K562 (cell line): ENCODE data around the gene ZNF473. TPM values are rescaled to one million over a fixed set of nuclear protein-coding genes. Genes with fewer than 3 reads are reported as not detected.

Source experiments
- ATAC-seq: fragments of 200-7000 bp; cut with Tn5 transposase; 3 replicates; pipeline ENCODE4 v1.9.1; 2020; ENCODE audit warnings: moderate library complexity
- BruUV-seq: library from RNA; stranded (reverse); fragments of 400-500 nt; replicated peaks from 2 replicates; lab custom pipeline; 2021; lab: Mats Ljungman, UMichigan
- CTCF ChIA-PET: fragments of 300-600 bp; formaldehyde crosslinking; extraction: SDS; loops from one replicate; lab custom pipeline; 2021; ENCODE audit warnings: low intra/inter-chr PET ratio; lab: Yijun Ruan, JAX
- POLR2A ChIA-PET: fragments of 300-600, 350-650 bp; sonication (Branson Sonifier 250); formaldehyde crosslinking; extraction: SDS; loops from one replicate; lab custom pipeline; 2021; ENCODE audit warnings: antibody characterized with exemption, inconsistent platforms; lab: Yijun Ruan, JAX
- DNase-seq, 4 experiments: peaks; one replicate each; pipeline versions ENCODE4 v3.0.0 to v3.0.0-alpha.2; 2011 to 2018; ENCODE audit warnings: low spot score in 3 of 4, mixed read lengths in 3 of 4; ENCODE audit errors: extremely low read depth in 1 of 4
- FAIRE-seq: peaks from 2 replicates; lab custom pipeline; 2011; peaks lifted over from hg19 to GRCh38; lab: Jason Lieb, UNC
- H2AFZ ChIP-seq: 2 replicates; pipeline ENCODE4 v1.6.0; 2011; ENCODE audit warnings: low read depth, low read length, control low read depth, inconsistent platforms
- H3K27ac ChIP-seq: fragments of 200-600 bp; 3 replicates; pipeline ENCODE4 v1.8.0; 2011; ENCODE audit warnings: low read depth, mild to moderate bottlenecking, control low read depth, inconsistent platforms, low read length, moderate library complexity, mixed read lengths; ENCODE audit errors: extremely low read depth
- H3K27me3 ChIP-seq, 2 experiments: fragments of 300-600 bp in 1 of 2; 2 replicates in 1 of 2; 3 replicates in 1 of 2; pipeline versions ENCODE4 v1.6.0 to v1.8.0; 2011; ENCODE audit warnings: inconsistent platforms in 2 of 2, low read length in 2 of 2, mild to moderate bottlenecking in 1 of 2, mixed read lengths in 1 of 2, moderate library complexity in 1 of 2; ENCODE audit not compliant: control insufficient read depth in 2 of 2, insufficient read depth in 2 of 2
- H3K36me3 ChIP-seq: fragments of 300-600 bp; 3 replicates; pipeline ENCODE4 v1.8.0; 2011; ENCODE audit warnings: mild to moderate bottlenecking, low read length, inconsistent platforms; ENCODE audit not compliant: control insufficient read depth, insufficient read depth
- H3K4me1 ChIP-seq, 2 experiments: fragments of 200-600 bp in 1 of 2; replicated peaks in 1 of 2; 2 replicates in 1 of 2; 3 replicates in 1 of 2; pipeline versions ENCODE4 v1.5.1 to v1.8.0; 2011; ENCODE audit warnings: inconsistent platforms in 2 of 2, low read length in 2 of 2, mild to moderate bottlenecking in 1 of 2, mixed read lengths in 1 of 2, moderate library complexity in 1 of 2; ENCODE audit not compliant: control insufficient read depth in 2 of 2, insufficient read depth in 2 of 2
- H3K4me2 ChIP-seq: 2 replicates; pipeline ENCODE4 v1.6.1; 2011; ENCODE audit warnings: low read length, control low read depth, inconsistent platforms, mixed read lengths; ENCODE audit not compliant: insufficient read depth
- H3K4me3 ChIP-seq: fragments of 200-600 bp; sonication (generic), shearing (Covaris generic); 2 replicates; pipeline ENCODE4 v1.5.1; 2016; ENCODE audit warnings: control low read depth, inconsistent platforms
- H3K79me2 ChIP-seq: fragments of 200-600 bp; 3 replicates; pipeline ENCODE4 v1.8.0; 2011; ENCODE audit warnings: low read length, inconsistent platforms; ENCODE audit not compliant: control insufficient read depth, insufficient read depth
- H3K9ac ChIP-seq, 2 experiments: 2 replicates each; pipeline versions ENCODE4 v1.6.0 to v1.6.1; 2011; ENCODE audit warnings: low read depth in 2 of 2, low read length in 2 of 2, control low read depth in 1 of 2, inconsistent platforms in 1 of 2, mild to moderate bottlenecking in 1 of 2, mixed read lengths in 1 of 2; ENCODE audit not compliant: insufficient read depth in 1 of 2
- H3K9me1 ChIP-seq: one replicate; pipeline ENCODE4 v1.6.0; 2011; ENCODE audit warnings: inconsistent platforms, mild to moderate bottlenecking, low read length, moderate library complexity; ENCODE audit not compliant: control insufficient read depth, insufficient read depth
- H3K9me3 ChIP-seq: replicated peaks from 2 replicates; pipeline ENCODE4 v1.5.1; 2011; ENCODE audit warnings: low read depth, low read length, inconsistent platforms; ENCODE audit not compliant: control insufficient read depth, insufficient read depth
- H4K20me1 ChIP-seq: replicated peaks from 2 replicates; pipeline ENCODE4 v1.6.1; 2011; ENCODE audit warnings: low read length, inconsistent platforms, mixed read lengths; ENCODE audit not compliant: control insufficient read depth, insufficient read depth
- C11orf30 ChIP-seq: fragments of 450-650 bp; IDR thresholded peaks from 2 replicates; pipeline ENCODE4 v1.6.1; 2016; ENCODE audit warnings: low read depth, mild to moderate bottlenecking
- HLTF ChIP-seq: fragments of 450-650 bp; IDR thresholded peaks from 2 replicates; pipeline ENCODE4 v1.6.1; 2016
- JUND ChIP-seq, 2 experiments: IDR thresholded peaks; 2 replicates in 1 of 2; 3 replicates in 1 of 2; pipeline ENCODE4 v1.6.1; 2011; ENCODE audit warnings: borderline replicate concordance in 2 of 2, low read depth in 2 of 2, low read length in 2 of 2, improper control_type of control experiment in 1 of 2, missing biosample characterization in 1 of 2, missing genetic modification characterization in 1 of 2, missing genetic modification reagents in 1 of 2
- KAT7 ChIP-seq: sonication (generic); formaldehyde crosslinking; IDR thresholded peaks from 2 replicates; pipeline ENCODE4 v1.8.0; 2022; ENCODE audit warnings: missing genetic modification reagents, mild to moderate bottlenecking, borderline replicate concordance
- RBM14 ChIP-seq: fragments of 200-400 bp; formaldehyde crosslinking; IDR thresholded peaks from 2 replicates; pipeline ENCODE4 v1.6.1; 2018; ENCODE audit warnings: low read depth, mild to moderate bottlenecking, low read length, moderate library complexity, borderline replicate concordance; ENCODE audit not compliant: insufficient read depth
- SPI1 ChIP-seq: IDR thresholded peaks from 2 replicates; pipeline ENCODE4 v1.6.1; 2011; ENCODE audit warnings: low read depth, low read length, control low read depth, borderline replicate concordance
- TGIF2 ChIP-seq: sonication (generic); formaldehyde crosslinking; IDR thresholded peaks from 2 replicates; pipeline ENCODE4 v1.8.1; 2022; ENCODE audit warnings: mild to moderate bottlenecking, missing genetic modification reagents, moderate library complexity
- ZNF316 ChIP-seq: fragments of 450-650 bp; IDR thresholded peaks from 2 replicates; pipeline ENCODE4 v1.6.1; 2016
- ZNF584 ChIP-seq: fragments of 200-800 bp; sonication (Bioruptor generic); IDR thresholded peaks from 2 replicates; pipeline ENCODE4 v1.6.1; 2016; ENCODE audit warnings: low read depth, mild to moderate bottlenecking, missing genetic modification characterization, missing compliant biosample characterization
- WGBS: fragments of 100-300 bp; shearing (Covaris generic); methylation state at CpG from one replicate; pipeline ENCODE4 v1.1.6; 2016; ENCODE audit warnings: low coverage, mixed read lengths; ENCODE audit not compliant: insufficient coverage; ENCODE audit errors: missing lambda C conversion rate; 5-methylcytosine and 5-hydroxymethylcytosine counted together
- in situ Hi-C: fragments of 300-500 bp; cut with MboI; formaldehyde crosslinking; loops from 4 replicates; pipeline ENCODE4 v1.15.0; 2018; ENCODE audit warnings: inconsistent platforms, mixed read lengths
- intact Hi-C: fragments of 100-400 bp; cut with micrococcal nuclease; formaldehyde crosslinking; loops from 2 replicates; pipeline ENCODE4 v1.14.2; 2022
- polyA plus RNA-seq, 8 experiments: library from polyadenylated mRNA; depleted of rRNA in 4 of 8; stranded (reverse) in 5 of 8; unstranded in 3 of 8; fragments of >200 nt; fragmentation: Nextera tagmentation in 2 of 8; fragmentation: Illumina TruSeq in 1 of 8; extraction: Ambion mirVana in 2 of 8; extraction: Trizol in 1 of 8; gene quantifications; 2 replicates each; pipeline versions ENCODE4 v1.2.1 to v1.2.3, GENCODE V29; 2011 to 2014; ENCODE audit warnings: inconsistent platforms in 1 of 8, missing spikeins in 1 of 8
- total RNA-seq, 7 experiments: library from RNA; depleted of rRNA in 6 of 7; stranded (reverse); fragments of >200 nt in 6 of 7; fragmentation: Illumina TruSeq in 2 of 7; extraction: Trizol in 2 of 7; gene quantifications; 2 replicates each; pipeline versions ENCODE4 v1.2.1 to v1.2.3, GENCODE V29; 2011 to 2021; ENCODE audit warnings: low replicate concordance in 1 of 7

ZNF473 gene
- total and polyA plus RNA-seq, 9 of the 15 experiments (the other 6 are each of a cell fraction or from before 2014, with no cell fraction given): 8.2 to 34.0 (median 28.5) TPM

DNA sequence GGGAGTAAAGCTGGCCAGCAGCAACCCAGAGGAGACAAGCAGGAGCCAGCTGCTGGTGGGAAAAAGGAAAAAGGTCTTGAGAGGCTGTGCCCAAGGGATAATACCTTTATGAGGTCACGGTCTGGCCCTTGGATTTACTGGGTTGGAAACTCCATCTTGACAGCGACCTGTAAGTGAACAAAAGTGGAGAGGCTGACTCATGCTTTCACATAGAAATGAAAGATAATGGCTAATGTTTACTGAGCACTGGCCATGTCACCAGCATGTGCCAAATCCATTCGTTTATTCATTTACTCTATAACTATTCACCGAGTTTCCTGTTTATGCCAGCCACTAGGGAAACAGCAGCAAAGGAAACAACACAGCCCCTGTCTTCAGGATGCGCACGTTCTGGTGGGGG lies 5.3 kb upstream of the ZNF473 start:
- WGBS: 68% methylated on average over 6 of the region's 6 CpGs
- H3K9me3 ChIP-seq: no peaks in the 10 kb centered on the region
- peaks cover 38% of the 10 kb centered on the region for H3K79me2 ChIP-seq
- no peaks in the 10 kb centered on the region for H3K27me3 ChIP-seq
- no peak overlapping the region for H3K4me3 ChIP-seq
- H3K9ac ChIP-seq: no peak overlapping the region
- in situ Hi-C loops (no loop called here), intact Hi-C loops (no loop called here)
- TF ChIP-seq HLTF (no peak), JUND (IDR thresholded peaks at IDR 0.05; ENCODE audit: borderline replicate concordance, low read depth, low read length) (peak; percentile 29; the same call in 1 of the 2 replicates), JUND (tag; IDR thresholded peaks at IDR 0.05; ENCODE audit: borderline replicate concordance, low read depth, low read length) (no peak), KAT7 (CRISPR knock-in tag) (no peak)
- H3K9me1 ChIP-seq: no peaks in the 10 kb centered on the region
- no peak overlapping the region for H3K4me2 ChIP-seq
- FAIRE-seq (no peak), DNase-seq (no peak), ATAC-seq (no peak)
- no TSS peak for BruUV-seq
- ChIA-PET POLR2A (no interaction called here), CTCF (interaction anchor here (0.6 kb wide), 1 partner anchor 23 kb away, joined by 3 read pairs; no protein-coding TSS in a partner anchor)
- H2AFZ ChIP-seq: no peak overlapping the region
- H3K27ac ChIP-seq: no peak overlapping the region; the same call in 2 of the 3 replicates
- peaks cover 6 to 11% of the 10 kb centered on the region in 2 experiments; a peak in 4 of 5 replicates for H3K4me1 ChIP-seq
- H3K36me3 ChIP-seq: peaks cover 42% of the 10 kb centered on the region
- H4K20me1 ChIP-seq: peaks cover 4% of the 10 kb centered on the region

GRCh38 chr19:50022823-50023222 lies 3.0 kb upstream of the ZNF473 start:
- intact Hi-C loops: no loop called here

More at GRCh38 chr19:50022823-50023222, 3.0 kb upstream of the ZNF473 start:
- ChIA-PET POLR2A (interaction anchor here (0.9 kb wide), 1 partner anchor 8 kb away, joined by 3 read pairs; no protein-coding TSS in a partner anchor), CTCF (no interaction called here)
- Histone ChIP-seq H3K4me2 (no peak overlapping the region; the same call in 1 of the 2 replicates), H3K9me3 (no peaks in the 10 kb centered on the region), H4K20me1 (peaks cover 4% of the 10 kb centered on the region), H3K79me2 (peaks cover 60% of the 10 kb centered on the region), H3K9ac (no peak overlapping the region), H3K36me3 (peaks cover 32% of the 10 kb centered on the region; the same call in 2 of the 3 replicates)
- no TSS peak for BruUV-seq
- WGBS: 36% methylated on average over 7 of the region's 7 CpGs
- TF ChIP-seq RBM14: no peak
- TF ChIP-seq ZNF316: 0 out of 2 replicates have a peak, but pooled peaks have one; percentile 17
- TF ChIP-seq C11orf30: 0 out of 2 replicates have a peak, but pooled peaks have one; percentile 21
- TF ChIP-seq SPI1: 0 out of 2 replicates have a peak, but pooled peaks have one; percentile 16
- no peak for TF ChIP-seq TGIF2
- TF ChIP-seq ZNF584 (CRISPR knock-in tag): no peak
- TF ChIP-seq, all 486 proteins: peak for 3
- FAIRE-seq: no peak
- Histone ChIP-seq H3K27ac (no peak overlapping the region), H3K9me1 (no peaks in the 10 kb centered on the region), H2AFZ (no peak overlapping the region), H3K4me3 (no peak overlapping the region), H3K27me3 (no peaks in the 10 kb centered on the region), H3K4me1 (peaks cover 13 to 18% of the 10 kb centered on the region in 2 experiments; a peak in 4 of 5 replicates)
- no peak for ATAC-seq
- in situ Hi-C loops: no loop called here
- DNase-seq: no peak
